ENCODE results near the gene HES1. TPM values are rescaled to one million over a fixed set of nuclear protein-coding genes. Genes with fewer than 3 reads are reported as not detected.

The HES1 gene
- total RNA-seq, 4 donors from 2014 or later = 23.1 to 50.9 (median 41.2) TPM

DNA sequence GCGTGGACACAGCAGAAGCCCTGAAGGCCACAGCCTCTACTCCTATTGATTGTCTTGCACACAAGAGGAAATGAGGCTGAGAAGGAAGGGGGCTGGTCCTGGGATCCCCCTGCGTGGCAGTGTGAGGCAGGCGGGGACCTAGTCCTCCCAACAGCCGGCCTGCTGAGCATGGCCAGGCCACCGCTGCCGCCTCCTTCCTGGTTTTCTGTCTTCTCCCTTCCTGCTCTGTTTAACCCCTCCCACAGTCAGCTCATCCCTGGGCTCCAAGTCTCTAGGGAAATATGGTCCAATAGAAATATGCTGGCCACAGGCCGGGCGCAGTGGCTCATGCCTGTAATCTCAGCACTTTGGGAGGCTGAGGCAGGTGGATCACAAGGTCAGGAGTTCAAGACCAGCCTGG is 42.1 kb upstream of the HES1 start:
- Histone ChIP-seq H3K4me3 (no peak overlapping the region), H3K36me3 (no peaks in the 10 kb centered on the region), H3K27ac (no peak overlapping the region), H3K4me1 (peaks cover 3 to 5% of the 10 kb centered on the region in 2 donors), H3K27me3 (no peaks in the 10 kb centered on the region), H3K9me3 (no peaks in the 10 kb centered on the region)
- intact Hi-C loops (cut with DNase I; ENCODE audit: low total_unique reads) = no loop called here
- DNase-seq = no peak
- TF ChIP-seq POLR2A (IDR thresholded peaks at IDR 0.05) = no peak
- TF ChIP-seq, protein P1, sequence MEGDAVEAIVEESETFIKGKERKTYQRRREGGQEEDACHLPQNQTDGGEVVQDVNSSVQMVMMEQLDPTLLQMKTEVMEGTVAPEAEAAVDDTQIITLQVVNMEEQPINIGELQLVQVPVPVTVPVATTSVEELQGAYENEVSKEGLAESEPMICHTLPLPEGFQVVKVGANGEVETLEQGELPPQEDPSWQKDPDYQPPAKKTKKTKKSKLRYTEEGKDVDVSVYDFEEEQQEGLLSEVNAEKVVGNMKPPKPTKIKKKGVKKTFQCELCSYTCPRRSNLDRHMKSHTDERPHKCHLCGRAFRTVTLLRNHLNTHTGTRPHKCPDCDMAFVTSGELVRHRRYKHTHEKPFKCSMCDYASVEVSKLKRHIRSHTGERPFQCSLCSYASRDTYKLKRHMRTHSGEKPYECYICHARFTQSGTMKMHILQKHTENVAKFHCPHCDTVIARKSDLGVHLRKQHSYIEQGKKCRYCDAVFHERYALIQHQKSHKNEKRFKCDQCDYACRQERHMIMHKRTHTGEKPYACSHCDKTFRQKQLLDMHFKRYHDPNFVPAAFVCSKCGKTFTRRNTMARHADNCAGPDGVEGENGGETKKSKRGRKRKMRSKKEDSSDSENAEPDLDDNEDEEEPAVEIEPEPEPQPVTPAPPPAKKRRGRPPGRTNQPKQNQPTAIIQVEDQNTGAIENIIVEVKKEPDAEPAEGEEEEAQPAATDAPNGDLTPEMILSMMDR (IDR thresholded peaks at IDR 0.05) = no peak

DNA sequence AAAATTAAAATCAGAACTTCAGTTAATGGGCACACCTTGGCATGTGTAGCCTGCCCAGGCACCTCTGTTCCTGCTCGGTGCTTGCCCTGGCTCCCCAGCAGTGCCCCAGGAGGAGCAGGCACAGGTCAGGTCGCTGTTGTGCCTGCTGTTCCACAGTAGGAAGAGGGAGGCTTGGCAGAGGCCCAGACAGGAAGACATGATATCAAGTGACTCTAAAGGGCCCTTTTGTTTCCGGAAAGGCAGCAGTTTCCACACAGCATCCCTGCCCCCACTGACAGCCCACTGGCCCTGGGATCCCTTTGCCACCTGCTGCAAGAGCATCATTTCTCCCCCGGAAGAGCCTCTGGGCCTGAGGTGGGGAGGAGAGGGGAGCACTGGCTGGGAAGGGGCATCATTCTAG is 40.5 kb upstream of the HES1 start:
- Histone ChIP-seq H3K4me1 (no peaks in the 10 kb centered on the region), H3K36me3 (no peaks in the 10 kb centered on the region), H3K27me3 (no peaks in the 10 kb centered on the region), H3K27ac (no peak overlapping the region), H3K9me3 (no peaks in the 10 kb centered on the region), H3K4me3 (no peak overlapping the region)
- TF ChIP-seq, protein P1 (IDR thresholded peaks at IDR 0.05) = no peak
- no peak for TF ChIP-seq POLR2A (IDR thresholded peaks at IDR 0.05)
- peak in 1 of 2 donors; percentile 55 for DNase-seq
- intact Hi-C loops (cut with DNase I; ENCODE audit: low total_unique reads) = no loop called here

GRCh38 chr3:194095902-194096301 is 40.0 kb upstream of the HES1 start:
- Histone ChIP-seq H3K36me3 (no peaks in the 10 kb centered on the region), H3K27me3 (no peaks in the 10 kb centered on the region), H3K4me1 (no peaks in the 10 kb centered on the region), H3K9me3 (no peaks in the 10 kb centered on the region), H3K4me3 (no peak overlapping the region), H3K27ac (no peak overlapping the region)
- no peak for TF ChIP-seq POLR2A (IDR thresholded peaks at IDR 0.05)
- TF ChIP-seq, protein P1 (IDR thresholded peaks at IDR 0.05) = no peak
- DNase-seq = no peak
- intact Hi-C loops (cut with DNase I; ENCODE audit: low total_unique reads) = no loop called here

- peak in 1 of 2 donors; percentile 26 for DNase-seq
- Histone ChIP-seq H3K4me3 (no peak overlapping the region), H3K4me1 (no peaks in the 10 kb centered on the region), H3K9me3 (no peaks in the 10 kb centered on the region), H3K36me3 (no peaks in the 10 kb centered on the region), H3K27ac (peak overlapping the region in 1 of 2 donors; percentile 60), H3K27me3 (no peaks in the 10 kb centered on the region)
- TF ChIP-seq, protein P1 (IDR thresholded peaks at IDR 0.05) = no peak
- no peak for TF ChIP-seq POLR2A (IDR thresholded peaks at IDR 0.05)
- intact Hi-C loops (cut with DNase I; ENCODE audit: low total_unique reads) = no loop called here
Observed at GRCh38 chr3:194097141-194097882, 38.6 kb upstream of the HES1 start.

DNA sequence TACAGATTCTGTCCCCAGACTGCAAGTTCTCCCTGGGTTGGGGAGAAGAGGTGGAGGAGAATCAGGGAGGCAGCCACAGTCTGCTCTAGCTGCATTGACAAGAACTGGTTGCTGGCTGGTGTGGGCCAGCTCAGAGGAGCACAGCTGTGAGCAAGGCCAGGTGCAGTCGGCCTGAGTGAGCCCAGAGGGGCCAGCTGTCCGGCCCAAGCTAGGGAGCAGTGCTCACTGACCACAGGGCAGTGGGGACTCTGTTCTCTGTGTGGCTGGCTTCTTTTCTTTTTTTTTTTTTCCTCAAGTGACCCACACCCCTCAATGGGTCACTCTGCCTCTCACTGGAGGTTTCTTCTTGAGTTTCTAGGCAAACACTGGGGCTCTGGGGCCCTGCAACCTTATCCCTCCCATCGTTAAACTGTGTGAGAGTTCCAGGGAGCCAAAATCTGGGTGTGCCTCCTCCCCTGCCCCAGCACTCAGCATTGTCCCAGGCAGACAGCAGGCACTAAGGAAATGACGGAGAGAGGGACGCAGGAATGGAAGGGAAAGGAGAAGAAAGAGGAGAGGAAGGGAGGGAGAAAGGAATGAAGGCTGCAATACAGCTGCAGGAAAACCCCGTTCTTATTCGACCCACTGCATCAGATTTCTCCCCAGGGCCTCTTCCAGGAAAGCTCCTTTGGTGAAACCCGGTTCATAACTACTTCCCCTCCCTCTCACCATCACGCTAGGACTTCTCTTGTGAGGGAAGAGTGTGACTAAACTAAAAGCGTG is 37.7 kb upstream of the HES1 start:
- no peaks in the 10 kb centered on the region for H3K36me3 ChIP-seq
- no peak for DNase-seq
- TF ChIP-seq POLR2A (IDR thresholded peaks at IDR 0.05) = no peak
- TF ChIP-seq, protein P1 (IDR thresholded peaks at IDR 0.05) = no peak
- H3K9me3 ChIP-seq = no peaks in the 10 kb centered on the region
- no peaks in the 10 kb centered on the region for H3K4me1 ChIP-seq
- H3K27ac ChIP-seq = peak overlapping the region in 1 of 2 donors; percentile 60
- intact Hi-C loops (cut with DNase I; ENCODE audit: low total_unique reads) = no loop called here
- H3K27me3 ChIP-seq = no peaks in the 10 kb centered on the region
- H3K4me3 ChIP-seq = no peak overlapping the region

Data from uterus (tissue), 4 donors.